Heart left ventricle (tissue), 13 donors: Measurements from ENCODE around the gene A3GALT2.

Source experiments
- CTCF ChIP-seq, 12 donors: fragments of 200-600 bp; sonication (generic) in 4 of 12; IDR thresholded peaks; one replicate each; pipeline versions ENCODE4 v1.5.0 to v1.8.0; 2018 to 2022; ENCODE audit warnings: antibody characterized with exemption in 12 of 12, mild to moderate bottlenecking in 5 of 12
- POLR2A ChIP-seq, 2 donors: fragments of 450-650 bp; IDR thresholded peaks; one replicate each; pipeline ENCODE4 v1.6.1; 2017; ENCODE audit warnings: antibody characterized with exemption in 2 of 2, mild to moderate bottlenecking in 2 of 2, moderate library complexity in 2 of 2
- donor health status: ischemic (EF 13 %, LVEDD 7.1; RV severe dilation, severe dysfunction).
- donor health status: DM: no; HTN: yes; CAD: no.
- donor health status: DM: no; HTN: no; CAD: no.
- donor health status: ischemic (EF 25% LVEDD 6.9; RV normal size, moderate dysfunction).
- donor health status: ischemic (EF 25% LVEDD 5.7; RV mildly dilated, moderate dysfunction).
- donor health status: ischemic (EF 35%, LVEDD 5.7; RV mildly dilated, moderate dysfunction).
- donor health status: nonischemic (EF 11% LVEDD 7.7; RV severe dilation, severe dysfunction).
- donor health status: DM: yes; HTN: yes; CAD: no.
- donor health status: PGD.
- donor health status: ischemic (EF 29% LVEDD 5.4; RV normal size, mild dysfunction).
- donor health status: nonischemic (EF 23%, LVEDD 6.1; RV moderate dilation, normal function).

DNA sequence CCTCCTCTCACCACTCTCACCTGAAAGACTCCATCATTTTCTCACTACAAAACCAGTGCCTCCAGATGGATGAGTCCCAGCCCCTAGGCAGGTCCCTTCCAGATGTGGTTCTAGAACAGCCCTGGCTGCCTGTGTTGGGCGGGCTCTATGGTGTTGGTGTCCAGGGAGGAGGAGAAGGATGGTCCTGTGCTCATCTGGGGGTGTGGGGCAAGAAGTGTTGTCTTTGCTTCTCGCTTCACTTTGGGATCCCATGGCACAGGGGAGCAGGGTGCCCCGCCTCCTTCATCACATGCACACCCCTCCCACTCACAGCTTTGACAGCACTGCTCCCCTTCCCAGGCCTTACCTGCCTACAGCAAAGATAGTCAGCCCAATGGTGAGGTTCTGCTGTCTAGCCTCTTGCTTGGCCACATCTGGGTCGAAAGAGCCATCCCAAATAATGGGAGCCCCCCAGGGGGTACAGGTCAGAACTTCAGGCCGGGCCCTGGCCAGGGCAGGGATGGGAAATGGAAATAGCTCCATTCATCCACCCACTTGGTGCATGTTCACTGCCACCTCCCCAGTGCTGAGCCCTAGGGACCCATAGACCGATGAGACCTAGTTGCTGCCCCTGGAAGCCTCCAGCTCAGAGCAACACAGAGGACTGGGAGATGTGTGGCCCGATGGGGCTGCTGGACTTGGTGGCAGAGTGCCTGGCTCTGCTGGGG, 9.0 kb downstream of the A3GALT2 start:
- no peak for TF ChIP-seq CTCF (IDR thresholded peaks at IDR 0.05)
- no peak for TF ChIP-seq POLR2A (IDR thresholded peaks at IDR 0.05)
